Hematopoietic multipotent progenitor cell (in vitro differentiated cells): Measurements from ENCODE around the gene BCL2L15. TPM values are rescaled to one million over a fixed set of nuclear protein-coding genes. Genes with fewer than 3 reads are reported as not detected.
"Not testable (repeated sequence)": the region's sequence is repeated elsewhere in the genome, so short reads cannot be mapped to it uniquely, and the experiment has no call there.

Experiments
- DNase-seq, 3 donors: peaks; one replicate each; pipeline ENCODE4 v3.0.0-alpha.2; 2011 to 2015; ENCODE audit warnings: low read depth in 2 of 3, low spot score in 2 of 3
- total RNA-seq: library from RNA; depleted of rRNA; stranded (reverse); fragments of >200 nt; gene quantifications from one replicate; pipeline ENCODE4 v1.2.3, GENCODE V29; 2012

BCL2L15 gene
- total RNA-seq, 1 donor: under 0.01 TPM

DNA sequence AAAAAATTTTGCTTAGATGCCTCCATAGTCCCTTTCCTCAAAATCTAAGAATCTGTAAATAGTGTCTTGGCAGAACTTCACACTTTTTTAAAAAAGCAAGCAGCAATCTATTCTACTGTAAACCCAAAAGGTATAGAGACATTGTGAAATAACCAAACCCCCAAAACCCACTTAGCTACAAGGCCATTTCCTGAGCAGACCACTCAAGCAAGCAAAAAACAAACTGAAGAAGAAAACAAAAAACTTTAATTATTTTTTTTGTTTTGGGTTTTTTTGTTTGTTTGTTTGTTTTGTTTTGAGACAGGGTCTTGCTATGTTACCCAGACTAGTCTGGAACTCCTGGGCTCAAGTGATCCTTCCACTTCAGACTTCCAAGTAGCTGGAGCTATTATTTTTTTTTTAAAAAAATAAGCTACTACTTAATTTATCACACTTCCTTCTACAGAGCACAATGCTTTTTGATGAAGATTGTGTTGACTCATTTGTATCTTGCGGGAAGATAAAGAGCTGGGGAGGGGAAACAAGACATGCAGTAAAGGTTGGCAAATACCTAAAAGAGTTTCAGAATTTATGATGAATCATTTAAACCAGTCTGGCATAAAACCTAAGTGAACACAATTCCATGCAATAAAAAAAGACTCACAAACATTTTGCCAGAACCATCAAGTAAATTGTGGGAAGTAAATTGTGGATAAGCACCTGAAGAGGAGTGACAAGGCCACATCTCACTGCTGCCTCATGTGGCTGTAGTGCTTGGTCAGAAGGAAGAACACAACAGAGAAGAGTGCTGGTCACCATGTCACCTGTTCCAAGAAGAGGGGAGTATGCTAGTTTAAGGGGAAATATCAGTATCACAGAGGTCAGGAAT, 13.1 kb downstream of the BCL2L15 start:
- DNase-seq: peak in 2 of 3 donors; percentile 48 to 61

DNA sequence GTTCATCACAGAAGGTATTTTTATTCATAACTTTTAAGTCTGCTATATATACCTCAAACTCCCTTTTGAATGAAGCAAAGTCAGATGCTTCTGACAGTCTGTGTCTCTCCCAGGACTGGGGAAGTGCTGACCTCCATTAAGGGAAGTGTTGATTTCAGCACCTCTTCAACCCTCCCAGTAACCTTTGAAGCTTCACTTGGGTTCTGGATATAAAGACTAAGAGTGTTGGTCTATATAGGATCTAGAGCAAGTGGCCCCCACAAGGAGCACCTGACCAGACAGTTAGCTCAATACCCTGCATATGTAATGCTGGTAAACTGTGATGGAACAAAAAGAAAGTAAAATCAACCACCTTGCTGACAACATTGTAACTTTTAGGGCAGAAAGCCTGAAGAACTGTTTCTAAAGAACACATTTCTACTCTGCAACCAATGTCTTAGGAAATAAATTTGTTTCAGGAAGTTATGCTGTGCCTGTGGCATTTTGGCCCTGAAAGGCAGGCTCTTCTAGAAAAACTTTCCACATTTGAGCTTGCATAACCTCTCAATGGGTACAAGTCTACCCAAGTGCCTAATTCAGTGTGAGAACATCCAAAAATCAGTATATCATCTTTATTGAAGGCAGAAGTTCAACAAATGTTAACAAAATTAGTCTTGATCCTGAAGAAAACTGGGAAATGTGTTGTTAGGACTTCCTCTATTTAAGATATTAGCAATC, 15.0 kb downstream of the BCL2L15 start:
- peak in 2 of 3 donors; percentile 9 to 27 for DNase-seq

DNA sequence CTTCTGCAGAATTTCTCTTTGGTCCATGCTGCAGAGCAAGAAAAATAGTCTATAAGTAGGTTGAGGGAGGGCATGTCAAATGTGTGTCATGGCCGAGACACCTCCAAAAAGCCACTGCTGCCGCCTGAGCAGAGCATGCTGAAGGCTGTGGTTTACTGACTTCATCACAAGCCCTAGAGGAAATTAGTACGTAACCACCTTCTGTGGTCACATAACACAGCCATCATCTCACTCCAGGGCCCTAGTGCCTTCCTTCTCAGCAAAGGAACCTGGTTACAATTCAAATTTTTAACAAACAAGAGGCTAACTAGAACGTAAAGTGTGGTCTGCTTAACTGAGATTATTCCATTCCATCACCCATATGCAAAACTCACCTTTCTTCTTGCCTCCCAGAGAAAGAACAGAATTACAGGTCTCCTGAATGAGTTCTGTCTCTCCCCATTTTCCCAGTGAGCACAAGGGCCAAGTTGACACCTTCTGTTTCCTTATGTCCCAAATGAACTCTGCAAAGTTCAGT, 15.7 kb downstream of the BCL2L15 start, which contains the start of gene PTPN22:
Gene PTPN22, minus strand, starts transcription at position 116 of the 517 bp plus-strand sequence.
- DNase-seq: peak; percentile 61 to 92 (median 89)

DNA sequence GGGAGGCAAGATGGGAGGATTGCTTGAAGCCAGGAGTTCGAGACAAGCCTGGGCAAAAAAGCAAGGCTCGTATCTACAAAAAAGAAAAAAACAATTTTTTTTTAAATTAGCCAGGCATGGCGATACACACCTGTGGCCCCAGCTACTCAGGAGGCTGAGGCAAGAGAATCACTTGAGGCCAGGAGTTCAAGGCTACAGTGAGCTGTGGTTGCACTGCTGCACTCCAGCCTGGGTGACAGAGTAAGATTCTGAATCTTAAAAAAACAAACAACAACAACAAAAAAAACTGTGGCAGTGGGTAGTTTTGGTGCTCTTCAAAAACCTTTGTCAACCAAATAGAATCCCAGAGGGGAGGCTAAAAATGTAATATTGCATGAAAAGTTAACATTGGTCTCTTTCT, 16.6 kb downstream of the BCL2L15 start:
- DNase-seq: no peak

DNA sequence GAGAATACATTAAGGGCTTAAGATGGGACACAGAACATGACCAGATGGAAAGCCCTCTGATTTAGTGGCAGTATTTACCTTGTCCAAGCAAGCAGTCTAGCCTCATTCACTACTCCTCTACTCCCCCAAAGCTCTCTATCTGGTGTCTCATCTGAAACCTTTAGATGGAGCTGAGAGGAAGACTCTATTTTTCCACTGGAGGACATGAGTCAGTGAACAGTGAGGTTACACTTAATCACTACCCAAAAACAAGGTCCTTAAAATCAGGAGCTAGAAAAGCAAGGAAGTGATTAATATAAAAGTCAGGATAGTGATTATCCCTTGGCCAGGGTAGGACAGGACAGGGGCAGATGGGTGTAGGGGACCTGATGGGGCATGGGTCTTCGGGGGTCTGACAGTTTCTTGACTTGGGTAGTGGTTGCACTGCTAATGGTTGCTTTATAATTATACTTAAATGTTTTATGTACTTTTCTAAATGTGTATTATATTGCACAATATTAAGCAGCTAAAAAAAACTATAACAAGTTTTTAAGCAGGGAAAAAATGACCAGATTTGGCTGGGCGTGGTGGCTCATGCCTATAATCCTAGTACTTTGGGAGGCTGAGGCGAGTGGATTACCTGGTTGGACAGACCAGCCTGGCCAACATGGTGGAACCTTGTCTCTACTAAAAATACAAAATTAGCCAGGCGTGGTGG, 18.8 kb downstream of the BCL2L15 start:
- peak in 1 of 3 donors; percentile 24 for DNase-seq

DNA sequence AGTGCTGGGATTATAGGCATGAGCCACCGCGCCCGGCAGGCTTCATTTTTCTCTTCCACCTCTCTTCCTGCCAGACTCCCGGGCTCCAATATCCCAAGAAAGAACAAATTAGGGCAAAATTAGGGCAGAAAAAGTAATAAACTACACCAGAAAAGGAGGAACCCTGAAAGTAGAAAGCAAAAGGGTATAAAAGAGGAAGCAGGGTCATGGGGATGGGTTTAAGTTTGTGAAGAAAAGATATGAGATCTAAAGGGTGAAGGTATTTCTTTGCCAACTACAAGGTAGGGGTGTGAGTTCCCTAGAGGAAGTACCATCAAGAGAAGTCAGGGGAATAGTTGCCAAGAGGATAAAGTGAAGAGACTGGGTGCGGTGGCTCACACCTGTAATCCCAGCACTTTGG, 25.7 kb downstream of the BCL2L15 start:
- peak in 1 of 3 donors; percentile 39 for DNase-seq

DNA sequence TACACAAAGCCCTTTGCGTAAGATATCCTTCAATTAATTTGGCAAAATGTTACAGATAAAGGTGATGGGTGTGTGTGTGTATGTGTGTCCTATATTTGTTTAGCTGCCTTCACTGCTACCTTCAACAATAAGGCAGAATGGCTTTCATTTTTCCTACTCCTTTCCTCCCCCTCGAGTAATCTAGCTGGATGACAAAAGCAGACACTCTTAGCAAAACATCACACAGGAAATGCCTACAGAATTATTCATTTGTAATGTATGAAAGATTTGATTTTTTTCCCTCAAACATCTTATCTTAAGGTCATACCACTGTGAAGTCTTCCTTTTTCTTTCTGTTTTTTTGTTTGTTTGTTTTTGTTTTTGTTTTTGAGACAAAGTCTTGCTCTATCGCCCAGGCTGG, 26.5 kb downstream of the BCL2L15 start:
- no peak for DNase-seq

DNA sequence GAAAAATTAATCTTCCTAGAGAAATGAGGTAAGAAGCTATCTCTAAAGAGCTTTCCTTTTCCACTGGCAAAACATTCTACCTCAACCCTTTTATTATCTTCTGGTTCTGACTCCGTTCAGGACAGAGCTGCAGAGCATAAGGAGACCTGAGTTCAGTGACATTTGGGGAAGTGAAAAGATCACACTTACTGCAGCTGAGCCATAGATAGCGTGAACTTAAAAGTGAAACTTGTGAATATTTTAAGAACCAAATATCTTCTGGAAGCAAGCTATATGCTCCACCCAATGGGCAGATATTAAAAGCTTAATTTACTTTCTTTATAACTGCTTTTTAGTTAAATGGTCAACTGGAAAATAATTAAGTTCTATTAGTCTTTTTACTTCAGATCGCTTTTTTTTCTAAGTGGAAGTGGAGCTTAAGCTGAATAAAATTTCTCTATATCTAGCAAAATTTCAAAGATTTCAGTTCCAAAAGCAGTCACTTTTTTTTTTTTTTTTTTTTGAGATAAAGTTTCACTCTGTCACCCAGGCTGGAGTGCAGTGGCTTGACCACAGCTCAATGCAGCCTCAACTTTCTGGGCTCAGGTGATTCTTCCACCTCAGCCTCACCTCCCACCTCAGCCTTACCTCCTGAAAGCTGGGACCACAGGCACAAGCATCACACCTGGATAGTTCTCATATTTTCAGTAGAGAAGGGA, 27.8 kb downstream of the BCL2L15 start:
- DNase-seq: peak in 2 of 3 donors; percentile 37 to 67

DNA sequence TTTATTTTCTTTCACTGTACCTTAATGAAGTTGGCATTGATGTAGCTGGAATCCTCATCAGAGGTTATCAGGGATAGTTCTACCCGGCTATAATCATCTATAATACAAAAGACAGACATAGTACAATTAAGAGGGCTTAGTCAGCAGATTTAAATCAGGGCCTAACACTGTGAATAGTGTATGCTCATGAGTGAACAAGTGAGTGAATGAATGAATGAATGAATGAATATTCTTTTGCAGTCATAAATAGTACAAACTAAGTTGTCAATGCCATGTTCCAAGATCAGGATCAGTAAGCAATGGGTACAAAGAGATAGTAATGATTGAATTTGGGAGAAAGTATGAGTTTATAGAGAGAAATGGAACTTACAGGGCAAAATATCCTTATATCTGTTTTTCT, 28.4 kb downstream of the BCL2L15 start:
- DNase-seq: no peak

DNA sequence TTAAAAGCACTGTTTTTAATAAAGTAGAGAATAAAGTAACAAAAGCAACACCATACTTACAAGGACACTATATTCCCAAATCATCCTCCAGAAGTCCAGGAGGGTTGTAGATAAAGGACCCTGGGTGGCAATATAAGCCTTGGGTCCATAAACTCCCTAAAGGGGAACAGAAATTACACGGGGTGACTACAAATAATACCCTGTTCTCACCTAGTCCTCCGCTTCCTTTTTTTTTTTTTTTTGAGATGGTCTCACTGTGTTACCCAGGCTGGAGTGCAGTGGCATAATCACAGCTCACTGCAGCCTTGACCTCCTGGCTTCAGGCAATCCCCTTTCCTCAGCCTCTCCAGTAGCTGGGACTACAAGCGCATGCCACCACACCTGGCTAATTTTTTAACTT, 29.0 kb downstream of the BCL2L15 start:
- no peak for DNase-seq

DNA sequence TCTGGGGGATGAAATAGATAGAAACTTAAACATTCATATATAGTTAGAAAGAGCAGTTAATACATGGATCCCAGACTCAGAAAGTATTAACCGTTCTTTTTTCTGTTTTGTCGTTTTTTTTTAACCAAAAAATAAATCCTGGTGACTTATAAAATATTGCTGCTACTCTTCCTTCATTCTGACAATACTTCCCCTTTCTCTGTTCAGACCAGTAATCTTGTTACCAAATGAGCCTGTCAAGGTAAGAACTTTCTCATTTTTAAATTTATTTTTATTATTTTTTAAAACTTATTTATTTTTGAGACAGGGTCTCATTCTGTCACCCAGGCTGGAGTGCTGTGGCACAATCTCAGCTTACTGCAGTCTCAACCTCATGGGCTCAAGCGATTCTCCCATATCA, 29.6 kb downstream of the BCL2L15 start:
- peak in 1 of 3 donors; percentile 28 for DNase-seq

DNA sequence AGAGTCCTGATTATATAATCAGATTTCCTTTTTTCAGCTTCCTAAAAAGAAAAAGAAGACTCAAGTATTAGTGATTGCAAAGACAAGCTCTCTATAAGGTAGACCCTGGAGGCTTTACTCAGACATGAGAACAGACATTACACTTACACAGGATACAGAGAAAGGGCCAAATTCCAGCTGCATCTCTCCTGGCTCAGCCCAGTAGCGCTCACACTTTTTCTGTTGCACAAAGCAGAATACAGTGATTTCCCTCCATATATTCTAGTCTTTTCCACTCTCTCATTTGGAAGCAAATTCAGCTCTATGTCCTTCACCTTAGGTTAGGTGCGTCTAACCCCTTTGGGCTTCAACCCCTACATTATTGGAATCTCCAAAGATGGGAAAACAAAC, 31.0 kb downstream of the BCL2L15 start:
- DNase-seq: no peak

DNA sequence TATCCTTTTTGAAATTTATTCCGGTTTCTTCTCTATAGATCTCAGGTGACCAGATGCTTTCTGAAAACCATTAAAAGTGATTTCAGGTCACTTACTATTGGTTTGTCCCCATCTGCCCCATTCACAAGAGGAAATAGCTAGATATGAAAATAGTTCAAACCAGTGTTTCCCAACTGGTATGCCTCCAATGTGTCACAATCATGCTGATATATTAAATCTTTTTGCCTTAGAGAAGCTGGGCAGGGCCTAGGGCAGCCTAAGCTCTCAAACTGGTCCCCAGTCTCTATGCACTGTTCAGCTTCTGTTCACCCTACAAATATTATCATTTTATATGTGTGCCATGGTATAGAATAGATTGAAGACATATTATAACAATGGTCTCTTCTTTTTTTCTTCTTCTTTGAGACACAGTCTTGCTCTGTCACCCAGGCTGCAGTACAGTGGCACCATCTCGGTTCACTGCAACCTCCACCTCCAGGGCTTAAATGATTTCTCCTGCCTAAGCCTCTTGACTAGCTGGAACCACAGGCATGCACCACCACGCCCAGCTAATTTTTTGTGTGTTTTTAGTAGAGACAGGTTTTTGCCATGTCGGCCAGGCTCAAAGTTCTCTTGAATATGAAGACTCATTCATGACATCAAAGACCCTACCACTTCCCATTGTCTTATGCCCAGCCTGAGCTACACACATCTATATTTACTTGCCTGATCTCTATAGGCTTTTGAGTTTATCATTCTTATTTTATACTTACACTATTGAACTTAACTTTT, 31.6 kb downstream of the BCL2L15 start:
- no peak for DNase-seq

DNA sequence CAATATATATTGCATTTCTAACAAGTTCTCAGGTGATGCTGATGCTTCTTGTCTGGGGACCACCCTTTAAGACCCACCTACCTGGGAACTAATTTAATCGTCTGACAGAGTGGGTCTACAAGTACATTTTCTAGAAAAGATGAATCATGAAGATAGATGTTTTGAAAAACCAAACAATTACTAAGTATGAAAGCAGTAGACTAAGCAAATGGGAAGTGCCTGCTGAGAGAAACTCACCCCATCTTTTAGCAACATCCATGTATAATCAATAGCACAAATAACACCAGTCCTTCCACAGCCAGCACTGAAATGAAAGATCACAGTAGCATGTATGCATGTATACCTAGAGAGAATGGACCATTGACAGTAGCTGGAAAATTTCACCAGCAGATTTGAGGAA, 33.1 kb downstream of the BCL2L15 start:
- no peak for DNase-seq

DNA sequence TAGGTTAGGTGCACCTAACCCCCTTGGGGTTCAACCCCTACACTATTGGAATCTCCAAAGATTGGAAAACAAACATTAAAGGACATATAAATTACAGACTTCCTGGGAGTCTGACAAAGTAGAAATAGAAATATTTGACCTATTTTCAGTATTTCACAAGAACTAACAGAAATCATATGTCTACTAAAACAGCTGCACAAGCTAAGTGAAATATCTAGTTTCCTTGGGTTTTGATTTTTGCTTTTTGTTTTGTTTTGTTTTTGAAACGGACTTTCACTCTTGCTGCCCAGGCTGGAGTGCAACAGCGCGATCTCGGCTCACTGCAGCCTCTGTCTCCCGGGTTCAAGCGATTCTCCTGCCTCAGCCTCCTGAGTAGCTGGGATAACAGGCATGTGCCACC, 34.7 kb downstream of the BCL2L15 start:
- not testable (repeated sequence) for DNase-seq

DNA sequence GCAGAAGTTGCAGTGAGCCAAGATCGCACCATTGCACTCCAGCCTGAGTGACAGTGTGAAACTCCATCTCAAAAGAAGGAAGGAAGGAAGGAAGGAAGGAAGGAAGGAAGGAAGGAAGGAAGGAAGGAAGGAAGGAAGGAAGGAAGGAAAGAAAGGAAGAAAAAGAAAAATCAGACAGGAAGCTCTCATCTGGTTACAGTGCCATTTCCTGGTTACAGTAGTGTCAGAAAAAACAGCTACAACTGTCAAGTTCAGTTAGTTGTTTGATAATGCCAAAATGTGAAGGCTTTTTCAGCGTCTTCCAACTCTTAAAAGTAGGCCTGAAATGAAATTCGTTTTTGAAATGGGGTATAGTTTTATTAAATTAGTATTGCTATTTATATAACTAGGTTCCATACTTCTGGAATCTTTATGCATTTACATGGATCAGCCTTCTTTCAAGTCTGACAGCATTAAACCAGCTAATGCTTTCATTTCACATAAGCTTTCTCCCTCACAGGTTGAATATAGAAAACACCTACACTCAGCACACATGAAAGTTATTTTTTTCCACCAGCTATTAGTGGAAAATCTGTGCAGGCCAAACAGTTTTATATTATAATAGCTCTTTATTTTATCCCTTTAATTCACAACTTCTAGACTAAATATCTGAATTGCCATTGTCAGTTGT, 37.1 kb downstream of the BCL2L15 start:
- no peak for DNase-seq

DNA sequence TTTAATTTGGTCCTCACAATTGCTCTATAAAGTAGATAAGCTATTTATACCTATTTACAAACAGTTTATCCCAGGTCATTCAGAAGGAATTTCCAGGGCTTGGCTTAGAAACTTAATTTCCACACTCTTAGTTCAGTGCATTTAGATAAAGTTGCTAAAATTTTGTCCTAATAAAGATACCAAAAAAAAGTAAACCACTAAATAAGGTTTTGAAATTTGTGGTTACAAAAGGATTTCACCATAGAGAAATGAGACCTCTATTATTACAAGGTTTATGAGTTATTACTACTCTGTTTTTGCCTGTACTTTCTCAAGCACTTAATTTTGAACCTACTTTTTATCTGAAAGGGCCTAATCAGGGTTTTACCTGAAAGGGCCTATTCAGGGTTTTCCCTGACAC, 38.3 kb downstream of the BCL2L15 start:
- no peak for DNase-seq

DNA sequence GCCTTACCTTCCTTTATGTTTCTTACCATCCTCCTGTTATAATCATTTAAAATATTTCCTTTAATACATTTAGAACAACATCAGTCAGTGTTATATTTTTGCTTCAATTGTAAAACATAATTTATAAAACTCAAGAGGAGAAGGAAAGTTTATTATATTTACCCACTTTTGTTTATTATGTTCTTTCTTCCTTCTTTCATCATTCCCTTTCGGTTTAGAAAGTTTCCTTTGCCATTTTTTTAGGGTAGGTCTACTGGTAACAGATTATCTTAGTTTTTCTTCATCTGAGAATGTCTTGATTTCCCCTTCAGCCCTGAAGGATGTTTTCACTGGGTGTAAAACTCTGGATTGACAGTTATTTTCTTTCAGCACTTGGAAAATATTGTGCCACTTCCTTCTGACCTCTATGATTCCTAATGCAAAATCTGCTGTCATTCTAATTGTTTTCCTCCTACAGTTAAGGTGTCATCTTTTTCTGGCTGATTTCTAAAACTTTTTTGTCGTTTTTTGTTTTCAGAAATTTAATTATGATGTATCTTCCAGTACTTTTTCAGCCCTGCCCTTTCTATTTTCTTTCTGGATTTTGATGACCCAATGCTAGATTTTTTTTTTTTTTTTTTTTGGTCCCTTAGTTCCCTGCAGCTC, 40.9 kb downstream of the BCL2L15 start:
- peak in 1 of 3 donors; percentile 23 for DNase-seq

DNA sequence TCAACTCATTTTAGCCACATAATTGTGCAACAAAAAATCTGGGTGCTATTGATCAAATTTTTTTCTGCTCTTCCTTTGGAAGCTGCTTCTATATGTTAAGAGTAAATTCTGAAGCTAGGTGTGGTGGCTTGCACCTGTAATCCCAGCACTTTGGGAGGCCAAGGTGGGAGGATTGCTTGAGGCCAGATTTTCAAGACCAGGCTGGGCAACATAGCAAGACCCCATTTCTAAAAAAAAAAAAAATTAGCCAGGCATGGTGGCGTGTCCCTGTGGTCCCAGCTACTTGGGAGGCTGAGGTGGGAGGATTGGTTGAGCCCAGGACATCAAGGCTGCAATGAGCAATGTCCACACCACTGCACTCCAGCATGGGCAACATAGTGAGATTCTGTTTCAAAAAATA, 50.8 kb downstream of the BCL2L15 start:
- no peak for DNase-seq
